ENCODE measurements around the gene GPC5. TPM values are rescaled to one million over a fixed set of nuclear protein-coding genes. Genes with fewer than 3 reads are reported as not detected.

The GPC5 gene
- total and polyA plus RNA-seq, 2 of the 8 experiments (the other 6 are each of a cell fraction or from before 2014, with no cell fraction given): 0.20 to 0.39 TPM

GRCh38 chr13:91405240-91405639 lies 6.8 kb downstream of the GPC5 start (continued):
- TF ChIP-seq RNF2 (IDR thresholded peaks at IDR 0.05; ENCODE audit: borderline replicate concordance, low read depth, low read length, missing control alignments, poor library complexity, severe bottlenecking) (no peak), POLR2A (IDR thresholded peaks at IDR 0.05; ENCODE audit: control extremely low read depth in 1 of 2, low read depth in 2 of 2, low read length in 2 of 2) (no peak), NANOG (IDR thresholded peaks at IDR 0.05; ENCODE audit: insufficient read depth, low read depth, low read length, poor library complexity, severe bottlenecking) (no peak), TAF1 (IDR thresholded peaks at IDR 0.05; ENCODE audit: low read depth, low read length) (no peak)

All from H1 (cell line).